Breast epithelium (tissue), 4 donors: ENCODE results near the gene CNNM3. TPM values are rescaled to one million over a fixed set of nuclear protein-coding genes. Genes with fewer than 3 reads are reported as not detected.

ENCODE experiments used
- DNase-seq, 2 donors: peaks; one replicate each; pipeline ENCODE4 v3.0.0-alpha.2; 2019; ENCODE audit warnings: low spot score in 2 of 2
- H3K27ac ChIP-seq, 2 donors: fragments of 200-600 bp; sonication (generic) in 1 of 2; one replicate each; pipeline ENCODE4 v1.5.1; 2016 to 2019; ENCODE audit warnings: mild to moderate bottlenecking in 1 of 2
- H3K27me3 ChIP-seq, 2 donors: fragments of 200-600 bp; sonication (generic) in 1 of 2; one replicate each; pipeline versions ENCODE4 v1.5.1 to v1.6.0; 2017 to 2019; ENCODE audit warnings: control low read depth in 1 of 2, mild to moderate bottlenecking in 1 of 2
- H3K36me3 ChIP-seq: fragments of 200-600 bp; one replicate; pipeline ENCODE4 v1.5.1; 2019
- H3K4me1 ChIP-seq, 2 donors: fragments of 200-600 bp; sonication (generic); one replicate each; pipeline ENCODE4 v1.5.1; 2016 to 2019; ENCODE audit warnings: control low read depth in 1 of 2
- H3K4me3 ChIP-seq, 3 donors: fragments of 200-600 bp; sonication (generic); 1 replicate in 2 of 3; 2 replicates in 1 of 3; pipeline ENCODE4 v1.5.1; 2016 to 2019; ENCODE audit warnings: mild to moderate bottlenecking in 3 of 3, moderate library complexity in 2 of 3
- H3K9me3 ChIP-seq, 2 donors: fragments of 200-600 bp; sonication (generic) in 1 of 2; one replicate each; pipeline ENCODE4 v1.5.1; 2016 to 2019; ENCODE audit warnings: control low read depth in 1 of 2
- POLR2A ChIP-seq: fragments of 450-650 bp; IDR thresholded peaks from one replicate; pipeline ENCODE4 v1.6.1; 2016; ENCODE audit warnings: antibody characterized with exemption, mild to moderate bottlenecking, moderate library complexity
- POLR2AphosphoS5 ChIP-seq, 3 donors: sonication (generic); formaldehyde crosslinking; IDR thresholded peaks; one replicate each; pipeline ENCODE4 v1.6.1; 2017; ENCODE audit warnings: antibody characterized with exemption in 3 of 3
- intact Hi-C: fragments of 100-400 bp; cut with DNase I; formaldehyde crosslinking; loops from one replicate; pipeline ENCODE4 v1.15.1; 2023; ENCODE audit warnings: low total_unique reads
- total RNA-seq, 3 donors: library from RNA; depleted of rRNA; stranded (reverse); fragments of >200 nt; gene quantifications; one replicate each; pipeline ENCODE4 v1.1.0, GENCODE V29; 2016
- TF ChIP-seq, protein P1 (sequence below), 3 donors: fragments of 450-650 bp; IDR thresholded peaks; one replicate each; pipeline ENCODE4 v1.5.1; 2016 to 2017; ENCODE audit warnings: antibody characterized with exemption in 3 of 3, mild to moderate bottlenecking in 3 of 3, moderate library complexity in 3 of 3

CNNM3 gene
- total RNA-seq, 3 donors from 2014 or later, result 7.5 to 13.8 (median 11.8) TPM

DNA sequence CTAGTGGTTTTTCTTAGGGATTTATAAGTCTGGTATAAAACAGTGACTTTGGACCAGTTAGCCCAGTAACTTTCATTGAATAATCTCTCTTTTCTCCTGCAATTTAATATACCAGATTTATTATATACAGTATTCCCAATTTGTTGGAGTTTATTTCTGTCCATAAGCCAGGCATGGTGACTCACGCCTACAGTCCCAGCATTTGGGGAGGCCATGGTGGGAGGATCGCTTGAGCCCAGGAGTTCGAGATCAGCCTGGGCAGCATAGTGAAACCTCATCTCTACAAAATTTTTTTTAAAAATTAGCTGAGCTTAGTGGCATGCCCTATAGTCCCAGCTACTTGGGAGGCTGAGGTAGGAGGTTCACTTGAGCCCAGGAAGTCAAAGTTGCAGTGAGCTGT lies 28.7 kb upstream of the CNNM3 start:
- DNase-seq, result no peak
- Histone ChIP-seq H3K4me1 (no peaks in the 10 kb centered on the region), H3K27ac (peak overlapping the region in 1 of 2 donors; percentile 66), H3K4me3 (no peak overlapping the region), H3K9me3 (no peaks in the 10 kb centered on the region), H3K27me3 (no peaks in the 10 kb centered on the region), H3K36me3 (no peaks in the 10 kb centered on the region)
- intact Hi-C loops, result no loop called here
- no peak for TF ChIP-seq POLR2A
- TF ChIP-seq, protein P1, sequence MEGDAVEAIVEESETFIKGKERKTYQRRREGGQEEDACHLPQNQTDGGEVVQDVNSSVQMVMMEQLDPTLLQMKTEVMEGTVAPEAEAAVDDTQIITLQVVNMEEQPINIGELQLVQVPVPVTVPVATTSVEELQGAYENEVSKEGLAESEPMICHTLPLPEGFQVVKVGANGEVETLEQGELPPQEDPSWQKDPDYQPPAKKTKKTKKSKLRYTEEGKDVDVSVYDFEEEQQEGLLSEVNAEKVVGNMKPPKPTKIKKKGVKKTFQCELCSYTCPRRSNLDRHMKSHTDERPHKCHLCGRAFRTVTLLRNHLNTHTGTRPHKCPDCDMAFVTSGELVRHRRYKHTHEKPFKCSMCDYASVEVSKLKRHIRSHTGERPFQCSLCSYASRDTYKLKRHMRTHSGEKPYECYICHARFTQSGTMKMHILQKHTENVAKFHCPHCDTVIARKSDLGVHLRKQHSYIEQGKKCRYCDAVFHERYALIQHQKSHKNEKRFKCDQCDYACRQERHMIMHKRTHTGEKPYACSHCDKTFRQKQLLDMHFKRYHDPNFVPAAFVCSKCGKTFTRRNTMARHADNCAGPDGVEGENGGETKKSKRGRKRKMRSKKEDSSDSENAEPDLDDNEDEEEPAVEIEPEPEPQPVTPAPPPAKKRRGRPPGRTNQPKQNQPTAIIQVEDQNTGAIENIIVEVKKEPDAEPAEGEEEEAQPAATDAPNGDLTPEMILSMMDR (IDR thresholded peaks at IDR 0.05), result no peak
- no peak for TF ChIP-seq POLR2AphosphoS5 (IDR thresholded peaks at IDR 0.05)

- Histone ChIP-seq H3K36me3 (no peaks in the 10 kb centered on the region), H3K4me3 (no peak overlapping the region), H3K9me3 (no peaks in the 10 kb centered on the region), H3K27me3 (no peaks in the 10 kb centered on the region), H3K4me1 (no peaks in the 10 kb centered on the region), H3K27ac (peak overlapping the region in 1 of 2 donors; percentile 66)
- intact Hi-C loops, result no loop called here
- peak in 1 of 2 donors; percentile 57 for DNase-seq
- no peak for TF ChIP-seq POLR2A
- no peak for TF ChIP-seq POLR2AphosphoS5 (IDR thresholded peaks at IDR 0.05)
- TF ChIP-seq, protein P1 (IDR thresholded peaks at IDR 0.05), result no peak
Measured at GRCh38 chr2:96788442-96789244, 27.4 kb upstream of the CNNM3 start.

DNA sequence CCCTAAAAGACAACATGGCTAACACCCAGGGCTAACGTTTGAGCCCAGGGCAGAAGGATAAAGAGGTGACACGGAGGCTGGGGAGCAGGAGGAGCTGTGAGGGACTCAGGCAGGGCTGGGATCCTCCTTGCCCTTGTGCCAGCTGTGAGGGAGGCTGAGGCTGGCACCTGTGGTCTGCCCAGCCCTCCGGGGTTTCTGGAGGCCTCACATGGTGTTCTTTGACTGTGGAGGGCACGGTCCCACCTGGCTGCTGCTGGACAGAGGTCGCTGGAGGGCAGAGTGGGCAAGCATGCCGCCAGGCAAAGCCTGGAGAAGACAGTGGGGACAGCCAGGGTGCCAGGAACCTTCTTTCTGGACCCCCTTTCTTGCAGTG lies 26.8 kb upstream of the CNNM3 start:
- intact Hi-C loops, result no loop called here
- Histone ChIP-seq H3K4me1 (no peaks in the 10 kb centered on the region), H3K4me3 (no peak overlapping the region), H3K27ac (peak overlapping the region in 1 of 2 donors; percentile 66), H3K36me3 (no peaks in the 10 kb centered on the region), H3K27me3 (no peaks in the 10 kb centered on the region), H3K9me3 (no peaks in the 10 kb centered on the region)
- no peak for DNase-seq
- no peak for TF ChIP-seq POLR2A
- TF ChIP-seq, protein P1 (IDR thresholded peaks at IDR 0.05), result no peak
- no peak for TF ChIP-seq POLR2AphosphoS5 (IDR thresholded peaks at IDR 0.05)

- Histone ChIP-seq H3K27me3 (no peaks in the 10 kb centered on the region), H3K36me3 (no peaks in the 10 kb centered on the region), H3K27ac (no peak overlapping the region), H3K4me1 (no peaks in the 10 kb centered on the region), H3K4me3 (no peak overlapping the region), H3K9me3 (no peaks in the 10 kb centered on the region)
- no peak for DNase-seq
- intact Hi-C loops, result no loop called here
- TF ChIP-seq, protein P1 (IDR thresholded peaks at IDR 0.05), result no peak
- no peak for TF ChIP-seq POLR2AphosphoS5 (IDR thresholded peaks at IDR 0.05)
- no peak for TF ChIP-seq POLR2A
Measured at GRCh38 chr2:96792772-96793749, 23.0 kb upstream of the CNNM3 start.
